Endodermal cell (in vitro differentiated cells): ENCODE measurements around the gene CEP104. TPM values are rescaled to one million over a fixed set of nuclear protein-coding genes. Genes with fewer than 3 reads are reported as not detected.
A peak's percentile ranks its signal among the peaks of the same experiment; 100 is the strongest.

Source experiments
- DNase-seq: peaks from one replicate; pipeline ENCODE4 v3.0.0-alpha.2; 2017
- H3K27ac ChIP-seq: 2 replicates; pipeline ENCODE4 v1.5.1; 2013; ENCODE audit warnings: mild to moderate bottlenecking, low read depth, low read length, moderate library complexity
- H3K27me3 ChIP-seq: 2 replicates; pipeline ENCODE4 v1.6.1; 2013; ENCODE audit warnings: mild to moderate bottlenecking, low read length, moderate library complexity; ENCODE audit not compliant: insufficient read depth, control insufficient read depth, poor library complexity, severe bottlenecking
- H3K36me3 ChIP-seq: 2 replicates; pipeline ENCODE4 v1.7.0; 2013; ENCODE audit warnings: mild to moderate bottlenecking, low read length, moderate library complexity; ENCODE audit not compliant: control insufficient read depth, insufficient read depth
- H3K4me1 ChIP-seq: one replicate; pipeline ENCODE4 v1.7.0; 2013; ENCODE audit warnings: low read length; ENCODE audit not compliant: control insufficient read depth, insufficient read depth
- H3K4me3 ChIP-seq: 2 replicates; pipeline ENCODE4 v1.5.1; 2013; ENCODE audit warnings: mild to moderate bottlenecking, low read length, moderate library complexity
- H3K9ac ChIP-seq: 2 replicates; pipeline ENCODE4 v1.6.1; 2013; ENCODE audit warnings: mild to moderate bottlenecking, low read length, moderate library complexity; ENCODE audit not compliant: poor library complexity, severe bottlenecking; ENCODE audit errors: extremely low read depth
- H3K9me3 ChIP-seq: 2 replicates; pipeline ENCODE4 v1.6.1; 2013; ENCODE audit warnings: mild to moderate bottlenecking, low read length, moderate library complexity; ENCODE audit not compliant: control insufficient read depth
- H3K27ac Mint-ChIP-seq: 2 replicates; pipeline ENCODE4 v1.8.0; 2020; ENCODE audit warnings: mixed read lengths
- H3K27me3 Mint-ChIP-seq: 2 replicates; pipeline ENCODE4 v1.8.0; 2021; ENCODE audit warnings: mild to moderate bottlenecking, mixed read lengths; ENCODE audit not compliant: insufficient read depth
- H3K36me3 Mint-ChIP-seq: 2 replicates; pipeline ENCODE4 v1.8.0; 2020; ENCODE audit warnings: low read depth, mixed read lengths
- H3K4me1 Mint-ChIP-seq: 2 replicates; pipeline ENCODE4 v1.8.0; 2020; ENCODE audit warnings: mixed read lengths
- H3K4me3 Mint-ChIP-seq: 2 replicates; pipeline ENCODE4 v1.8.0; 2020; ENCODE audit warnings: mild to moderate bottlenecking, moderate library complexity, mixed read lengths
- H3K9me3 Mint-ChIP-seq: 2 replicates; pipeline ENCODE4 v1.8.0; 2020; ENCODE audit warnings: mild to moderate bottlenecking, mixed read lengths
- WGBS, 2 experiments: methylation state at CpG; one replicate each; pipeline versions ENCODE4 v1.1.5 to v1.1.7; 2013; ENCODE audit warnings: missing lambda C conversion rate in 2 of 2, mixed read lengths in 1 of 2; ENCODE audit not compliant: insufficient coverage in 1 of 2, insufficient read length in 1 of 2; 5-methylcytosine and 5-hydroxymethylcytosine counted together
- total RNA-seq, 2 donors: library from RNA; stranded (reverse); fragmentation: NEBNext Ultra II Directional in 1 of 2; extraction: Animal tissue kit (Norgen Biotek cat#: 25700) in 1 of 2; gene quantifications; 2 replicates in 1 of 2; 3 replicates in 1 of 2; pipeline ENCODE4 v1.2.1, GENCODE V29; 2021
- TF ChIP-seq, protein P1 (sequence below): fragments of 200-600 bp; sonication (generic); conservative IDR thresholded peaks from 2 replicates; pipeline ENCODE4 v1.5.0; 2021; ENCODE audit warnings: antibody characterized with exemption, mild to moderate bottlenecking

CEP104 gene
- total RNA-seq, 2 donors from 2014 or later = 34.2 to 47.5 TPM

DNA sequence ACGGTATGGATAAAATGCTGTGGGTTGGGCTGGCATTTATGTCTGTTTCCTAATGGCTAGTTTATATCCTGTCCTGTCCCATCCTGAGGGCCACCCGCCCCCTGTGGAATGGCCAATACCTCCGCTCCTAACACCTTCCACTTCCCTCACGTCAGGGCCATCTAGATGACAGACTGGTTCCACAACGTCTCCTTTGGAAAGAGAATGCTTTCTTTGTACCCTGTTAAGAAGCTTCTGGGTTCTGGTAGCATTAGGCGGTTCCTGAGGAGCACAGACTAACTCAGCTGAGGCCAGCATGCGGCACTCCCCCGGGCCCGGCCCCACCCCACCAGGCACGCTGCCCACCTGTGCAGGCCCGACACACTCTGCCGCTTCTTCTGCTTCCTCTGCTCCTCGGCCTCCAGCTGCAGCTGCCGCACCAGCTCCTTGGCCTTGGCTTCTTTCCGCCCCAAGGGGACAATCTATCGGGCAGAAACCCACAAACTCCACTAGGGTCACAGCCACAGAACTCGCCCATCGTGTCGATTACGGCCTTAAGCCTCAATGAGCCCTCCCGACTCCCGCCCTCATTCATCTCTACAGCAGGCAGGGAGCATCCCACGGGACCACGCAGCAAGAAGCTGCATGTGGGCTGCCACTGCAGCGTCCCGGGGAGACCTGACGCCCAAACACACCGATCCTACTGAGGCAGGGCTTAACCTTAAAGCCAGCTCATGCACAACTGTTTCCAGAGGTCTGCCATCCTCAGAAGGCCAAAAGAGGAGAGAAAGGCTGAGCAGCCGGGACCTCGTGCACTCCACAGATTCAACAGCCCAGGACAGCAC is 73.1 kb downstream of the CEP104 start:
- H3K4me1 Mint-ChIP-seq = peaks cover 3% of the 10 kb centered on the region
- Histone ChIP-seq H3K27me3 (no peaks in the 10 kb centered on the region), H3K27ac (no peak overlapping the region), H3K9ac (no peak overlapping the region), H3K4me3 (no peak overlapping the region), H3K4me1 (no peaks in the 10 kb centered on the region), H3K9me3 (no peaks in the 10 kb centered on the region), H3K36me3 (peaks cover 78% of the 10 kb centered on the region)
- WGBS, 2 experiments = 96 to 98% methylated on average over 21 to 30 of the region's 30 CpGs
- H3K9me3 Mint-ChIP-seq = no peaks in the 10 kb centered on the region
- no peak overlapping the region for H3K27ac Mint-ChIP-seq
- DNase-seq = no peak
- TF ChIP-seq, protein P1, sequence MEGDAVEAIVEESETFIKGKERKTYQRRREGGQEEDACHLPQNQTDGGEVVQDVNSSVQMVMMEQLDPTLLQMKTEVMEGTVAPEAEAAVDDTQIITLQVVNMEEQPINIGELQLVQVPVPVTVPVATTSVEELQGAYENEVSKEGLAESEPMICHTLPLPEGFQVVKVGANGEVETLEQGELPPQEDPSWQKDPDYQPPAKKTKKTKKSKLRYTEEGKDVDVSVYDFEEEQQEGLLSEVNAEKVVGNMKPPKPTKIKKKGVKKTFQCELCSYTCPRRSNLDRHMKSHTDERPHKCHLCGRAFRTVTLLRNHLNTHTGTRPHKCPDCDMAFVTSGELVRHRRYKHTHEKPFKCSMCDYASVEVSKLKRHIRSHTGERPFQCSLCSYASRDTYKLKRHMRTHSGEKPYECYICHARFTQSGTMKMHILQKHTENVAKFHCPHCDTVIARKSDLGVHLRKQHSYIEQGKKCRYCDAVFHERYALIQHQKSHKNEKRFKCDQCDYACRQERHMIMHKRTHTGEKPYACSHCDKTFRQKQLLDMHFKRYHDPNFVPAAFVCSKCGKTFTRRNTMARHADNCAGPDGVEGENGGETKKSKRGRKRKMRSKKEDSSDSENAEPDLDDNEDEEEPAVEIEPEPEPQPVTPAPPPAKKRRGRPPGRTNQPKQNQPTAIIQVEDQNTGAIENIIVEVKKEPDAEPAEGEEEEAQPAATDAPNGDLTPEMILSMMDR = no peak
- H3K4me3 Mint-ChIP-seq = no peak overlapping the region
- H3K36me3 Mint-ChIP-seq = peaks cover 87% of the 10 kb centered on the region
- no peaks in the 10 kb centered on the region for H3K27me3 Mint-ChIP-seq

DNA sequence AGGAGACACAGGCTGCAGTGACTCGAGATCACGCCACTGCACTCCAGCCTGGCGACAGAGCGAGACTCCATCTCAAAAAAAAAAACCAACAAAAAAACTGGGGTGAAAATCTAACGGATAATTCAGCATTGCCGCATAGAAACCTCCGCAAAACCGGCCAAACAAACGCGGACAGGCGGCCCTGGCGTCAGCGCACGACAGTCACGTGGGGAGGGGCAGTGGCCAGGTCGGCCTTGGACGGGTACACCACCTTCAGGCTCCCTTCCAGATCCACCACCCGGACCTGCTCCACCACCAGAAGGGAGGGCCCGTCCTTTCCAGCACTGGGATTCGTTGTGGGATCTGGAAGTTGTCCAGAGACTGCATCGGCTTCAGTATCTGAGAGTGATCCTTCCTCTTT is 76.1 kb downstream of the CEP104 start:
- Mint-ChIP-seq H3K27ac (no peak overlapping the region), H3K36me3 (peaks cover 65% of the 10 kb centered on the region), H3K4me1 (no peaks in the 10 kb centered on the region), H3K27me3 (no peaks in the 10 kb centered on the region), H3K9me3 (no peaks in the 10 kb centered on the region), H3K4me3 (no peak overlapping the region)
- H3K27me3 ChIP-seq = no peaks in the 10 kb centered on the region
- DNase-seq = peak; percentile 30
- no peak overlapping the region for H3K27ac ChIP-seq
- no peaks in the 10 kb centered on the region for H3K9me3 ChIP-seq
- 96 to 97% methylated on average over 19 to 21 of the region's 21 CpGs for WGBS, 2 experiments
- peaks cover 67% of the 10 kb centered on the region for H3K36me3 ChIP-seq
- no peaks in the 10 kb centered on the region for H3K4me1 ChIP-seq
- no peak overlapping the region for H3K4me3 ChIP-seq
- H3K9ac ChIP-seq = no peak overlapping the region
- TF ChIP-seq, protein P1 = no peak

DNA sequence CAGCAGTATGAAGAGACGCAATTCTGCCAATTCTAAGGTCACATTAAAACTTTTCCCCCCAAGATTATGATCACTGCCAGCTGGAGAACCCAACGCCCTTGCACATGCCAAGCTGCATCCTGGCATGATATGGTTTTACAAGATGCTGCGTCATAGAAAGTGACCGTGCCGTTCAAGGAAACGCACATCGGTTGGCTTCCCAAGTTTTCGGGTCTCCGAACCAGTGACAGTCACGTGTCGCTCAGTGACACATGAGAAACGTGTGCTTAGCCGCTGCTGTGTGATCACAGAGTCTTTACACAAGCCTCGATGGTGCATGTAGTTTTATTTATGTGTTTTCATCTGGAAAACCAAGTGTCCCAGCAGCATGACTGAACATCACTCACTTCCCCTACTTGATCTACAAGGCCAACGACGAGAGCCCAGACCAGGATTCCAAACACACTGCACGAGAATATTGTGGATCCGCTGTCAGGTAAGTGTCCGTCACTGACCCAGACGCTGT is 77.0 kb downstream of the CEP104 start:
- Mint-ChIP-seq H3K36me3 (peaks cover 55% of the 10 kb centered on the region), H3K27ac (no peak overlapping the region), H3K27me3 (no peaks in the 10 kb centered on the region), H3K4me1 (peaks cover 2% of the 10 kb centered on the region), H3K9me3 (no peaks in the 10 kb centered on the region), H3K4me3 (no peak overlapping the region)
- TF ChIP-seq, protein P1 = no peak
- Histone ChIP-seq H3K27ac (no peak overlapping the region), H3K4me3 (no peak overlapping the region), H3K36me3 (peaks cover 58% of the 10 kb centered on the region), H3K27me3 (no peaks in the 10 kb centered on the region), H3K9me3 (no peaks in the 10 kb centered on the region), H3K9ac (no peak overlapping the region), H3K4me1 (no peaks in the 10 kb centered on the region)
- DNase-seq = no peak
- WGBS, 2 experiments = 95 to 98% methylated on average over 20 of the region's 20 CpGs
